ENCODE results near the gene LNPK. TPM values are rescaled to one million over a fixed set of nuclear protein-coding genes. Genes with fewer than 3 reads are reported as not detected.

The LNPK gene, protein sequence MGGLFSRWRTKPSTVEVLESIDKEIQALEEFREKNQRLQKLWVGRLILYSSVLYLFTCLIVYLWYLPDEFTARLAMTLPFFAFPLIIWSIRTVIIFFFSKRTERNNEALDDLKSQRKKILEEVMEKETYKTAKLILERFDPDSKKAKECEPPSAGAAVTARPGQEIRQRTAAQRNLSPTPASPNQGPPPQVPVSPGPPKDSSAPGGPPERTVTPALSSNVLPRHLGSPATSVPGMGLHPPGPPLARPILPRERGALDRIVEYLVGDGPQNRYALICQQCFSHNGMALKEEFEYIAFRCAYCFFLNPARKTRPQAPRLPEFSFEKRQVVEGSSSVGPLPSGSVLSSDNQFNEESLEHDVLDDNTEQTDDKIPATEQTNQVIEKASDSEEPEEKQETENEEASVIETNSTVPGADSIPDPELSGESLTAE
- 52.3 and 64.5 TPM in 2 replicates for total RNA-seq

DNA sequence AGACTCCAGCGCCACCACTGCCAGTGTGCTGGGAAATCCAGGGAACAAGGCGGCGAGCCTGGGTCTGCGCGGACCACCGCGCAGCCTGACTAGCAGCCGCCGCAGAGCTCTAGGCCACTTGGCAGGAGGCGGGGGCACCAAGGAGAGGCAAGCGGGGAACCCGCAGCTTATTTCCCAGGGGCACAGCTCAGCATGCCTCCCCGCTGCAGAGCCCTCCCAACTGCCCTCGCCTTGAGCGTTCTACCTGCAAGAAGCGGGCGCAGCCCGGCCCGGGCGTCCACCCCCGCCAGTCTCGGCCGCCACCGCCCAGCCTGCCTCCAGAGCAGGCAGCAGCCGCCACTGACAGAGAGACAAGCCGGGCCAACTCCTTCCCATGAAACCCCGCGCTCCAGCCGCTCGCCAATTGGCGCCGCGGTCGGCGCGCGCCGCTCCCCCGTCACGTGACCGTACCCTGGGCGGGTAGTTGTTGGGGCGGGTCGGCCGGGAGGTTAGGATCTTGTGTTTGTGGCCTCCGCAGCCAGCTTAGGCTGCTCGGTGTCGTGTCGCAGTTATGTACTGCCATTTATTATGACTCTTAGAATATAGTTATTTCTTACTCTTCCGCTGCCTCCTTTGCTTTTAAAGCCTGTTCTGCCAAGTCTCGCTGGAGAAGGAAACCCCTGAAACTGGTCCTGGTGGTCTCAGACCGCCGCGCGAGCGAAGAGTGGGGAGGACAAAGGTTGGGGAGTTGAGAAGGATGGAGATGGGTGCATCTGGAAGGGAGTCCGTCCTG is at the start of gene LNPK:
Gene LNPK (minus strand): TSS at position 352 of the 772 bp plus-strand sequence. CDS start 6,683 bp downstream, outside the sequence.

Other genes starting within 250 kb of the LNPK start
- not detected in 2 replicates for gene EVX2, start 81.7 kb upstream of the LNPK start, total RNA-seq
- gene HOXD13, start 90.5 kb upstream of the LNPK start, total RNA-seq = 2.2 and 2.4 TPM in 2 replicates
- gene HOXD12, start 97.5 kb upstream of the LNPK start, total RNA-seq = not detected in 2 replicates
- 7.8 and 15.7 TPM in 2 replicates for gene HOXD11, start 105.0 kb upstream of the LNPK start, total RNA-seq
- 18.4 and 19.4 TPM in 2 replicates for gene HOXD10, start 114.5 kb upstream of the LNPK start, total RNA-seq
- gene HOXD9, start 120.5 kb upstream of the LNPK start, total RNA-seq = 2.7 and 3.6 TPM in 2 replicates
- gene HOXD8, start 127.4 kb upstream of the LNPK start, total RNA-seq = 5.3 and 7.7 TPM in 2 replicates
- gene HOXD4, start 149.3 kb upstream of the LNPK start, total RNA-seq = 0.30 and 1.2 TPM in 2 replicates
- gene HOXD3, start 155.0 kb upstream of the LNPK start, total RNA-seq = 0.92 and 2.4 TPM in 2 replicates
- not detected in 2 replicates for gene HOXD1, start 186.4 kb upstream of the LNPK start, total RNA-seq

All from smooth muscle cell of the umbilical artery (primary cell).